K562 (cell line): ENCODE data around the gene ALK. TPM values are rescaled to one million over a fixed set of nuclear protein-coding genes. Genes with fewer than 3 reads are reported as not detected.

Source experiments
- ATAC-seq: fragments of 200-7000 bp; cut with Tn5 transposase; 3 replicates; pipeline ENCODE4 v1.9.1; 2020; ENCODE audit warnings: moderate library complexity
- BruUV-seq: library from RNA; stranded (reverse); fragments of 400-500 nt; replicated peaks from 2 replicates; lab custom pipeline; 2021; lab: Mats Ljungman, UMichigan
- CTCF ChIA-PET: fragments of 300-600 bp; formaldehyde crosslinking; extraction: SDS; loops from one replicate; lab custom pipeline; 2021; ENCODE audit warnings: low intra/inter-chr PET ratio; lab: Yijun Ruan, JAX
- POLR2A ChIA-PET: fragments of 300-600, 350-650 bp; sonication (Branson Sonifier 250); formaldehyde crosslinking; extraction: SDS; loops from one replicate; lab custom pipeline; 2021; ENCODE audit warnings: antibody characterized with exemption, inconsistent platforms; lab: Yijun Ruan, JAX
- DNase-seq, 4 experiments: peaks; one replicate each; pipeline versions ENCODE4 v3.0.0 to v3.0.0-alpha.2; 2011 to 2018; ENCODE audit warnings: low spot score in 3 of 4, mixed read lengths in 3 of 4; ENCODE audit errors: extremely low read depth in 1 of 4
- FAIRE-seq: peaks from 2 replicates; lab custom pipeline; 2011; peaks lifted over from hg19 to GRCh38; lab: Jason Lieb, UNC
- H2AFZ ChIP-seq: 2 replicates; pipeline ENCODE4 v1.6.0; 2011; ENCODE audit warnings: low read depth, low read length, control low read depth, inconsistent platforms
- H3K27ac ChIP-seq: fragments of 200-600 bp; 3 replicates; pipeline ENCODE4 v1.8.0; 2011; ENCODE audit warnings: low read depth, mild to moderate bottlenecking, control low read depth, inconsistent platforms, low read length, moderate library complexity, mixed read lengths; ENCODE audit errors: extremely low read depth
- H3K27me3 ChIP-seq, 2 experiments: fragments of 300-600 bp in 1 of 2; 2 replicates in 1 of 2; 3 replicates in 1 of 2; pipeline versions ENCODE4 v1.6.0 to v1.8.0; 2011; ENCODE audit warnings: inconsistent platforms in 2 of 2, low read length in 2 of 2, mild to moderate bottlenecking in 1 of 2, mixed read lengths in 1 of 2, moderate library complexity in 1 of 2; ENCODE audit not compliant: control insufficient read depth in 2 of 2, insufficient read depth in 2 of 2
- H3K36me3 ChIP-seq: fragments of 300-600 bp; 3 replicates; pipeline ENCODE4 v1.8.0; 2011; ENCODE audit warnings: mild to moderate bottlenecking, low read length, inconsistent platforms; ENCODE audit not compliant: control insufficient read depth, insufficient read depth
- H3K4me1 ChIP-seq, 2 experiments: fragments of 200-600 bp in 1 of 2; replicated peaks in 1 of 2; 2 replicates in 1 of 2; 3 replicates in 1 of 2; pipeline versions ENCODE4 v1.5.1 to v1.8.0; 2011; ENCODE audit warnings: inconsistent platforms in 2 of 2, low read length in 2 of 2, mild to moderate bottlenecking in 1 of 2, mixed read lengths in 1 of 2, moderate library complexity in 1 of 2; ENCODE audit not compliant: control insufficient read depth in 2 of 2, insufficient read depth in 2 of 2
- H3K4me2 ChIP-seq: 2 replicates; pipeline ENCODE4 v1.6.1; 2011; ENCODE audit warnings: low read length, control low read depth, inconsistent platforms, mixed read lengths; ENCODE audit not compliant: insufficient read depth
- H3K4me3 ChIP-seq: fragments of 200-600 bp; sonication (generic), shearing (Covaris generic); 2 replicates; pipeline ENCODE4 v1.5.1; 2016; ENCODE audit warnings: control low read depth, inconsistent platforms
- H3K79me2 ChIP-seq: fragments of 200-600 bp; 3 replicates; pipeline ENCODE4 v1.8.0; 2011; ENCODE audit warnings: low read length, inconsistent platforms; ENCODE audit not compliant: control insufficient read depth, insufficient read depth
- H3K9ac ChIP-seq, 2 experiments: 2 replicates each; pipeline versions ENCODE4 v1.6.0 to v1.6.1; 2011; ENCODE audit warnings: low read depth in 2 of 2, low read length in 2 of 2, control low read depth in 1 of 2, inconsistent platforms in 1 of 2, mild to moderate bottlenecking in 1 of 2, mixed read lengths in 1 of 2; ENCODE audit not compliant: insufficient read depth in 1 of 2
- H3K9me1 ChIP-seq: one replicate; pipeline ENCODE4 v1.6.0; 2011; ENCODE audit warnings: inconsistent platforms, mild to moderate bottlenecking, low read length, moderate library complexity; ENCODE audit not compliant: control insufficient read depth, insufficient read depth
- H3K9me3 ChIP-seq: replicated peaks from 2 replicates; pipeline ENCODE4 v1.5.1; 2011; ENCODE audit warnings: low read depth, low read length, inconsistent platforms; ENCODE audit not compliant: control insufficient read depth, insufficient read depth
- H4K20me1 ChIP-seq: replicated peaks from 2 replicates; pipeline ENCODE4 v1.6.1; 2011; ENCODE audit warnings: low read length, inconsistent platforms, mixed read lengths; ENCODE audit not compliant: control insufficient read depth, insufficient read depth
- ARID3B ChIP-seq: fragments of 250-450 bp; sonication (Bioruptor Pico); IDR thresholded peaks from 2 replicates; pipeline ENCODE4 v1.4.0; 2020; ENCODE audit warnings: borderline replicate concordance
- BRD4 ChIP-seq: fragments of 200-600 bp; sonication (generic); IDR thresholded peaks from 2 replicates; pipeline ENCODE4 v1.6.1; 2017; ENCODE audit warnings: inconsistent platforms
- FOSL1 ChIP-seq: fragments of 200-800 bp; sonication (Bioruptor generic); conservative IDR thresholded peaks from 2 replicates; pipeline ENCODE4 v1.6.1; 2016; ENCODE audit warnings: missing genetic modification characterization, missing compliant biosample characterization
- LARP7 ChIP-seq: fragments of 450-650 bp; IDR thresholded peaks from 2 replicates; pipeline ENCODE4 v1.6.1; 2016
- POLR2H ChIP-seq: IDR thresholded peaks from 2 replicates; pipeline ENCODE4 v1.6.1; 2016; ENCODE audit warnings: missing genetic modification characterization, low read depth, mild to moderate bottlenecking, control low read depth, missing compliant biosample characterization, moderate library complexity
- PREB ChIP-seq: sonication (generic); formaldehyde crosslinking; IDR thresholded peaks from 2 replicates; pipeline ENCODE4 v1.8.1; 2023; ENCODE audit warnings: mild to moderate bottlenecking, missing genetic modification reagents
- SPI1 ChIP-seq: IDR thresholded peaks from 2 replicates; pipeline ENCODE4 v1.6.1; 2011; ENCODE audit warnings: low read depth, low read length, control low read depth, borderline replicate concordance
- TCF3 ChIP-seq: sonication (generic); formaldehyde crosslinking; IDR thresholded peaks from 2 replicates; pipeline ENCODE4 v1.4.0; 2020; ENCODE audit warnings: mild to moderate bottlenecking, missing genetic modification reagents
- TCFL5 ChIP-seq: fragments of 250-450 bp; sonication (Bioruptor Pico); conservative IDR thresholded peaks from 2 replicates; pipeline ENCODE4 v1.6.1; 2021; ENCODE audit warnings: mild to moderate bottlenecking, moderate library complexity, matching md5 sums
- ZNF239 ChIP-seq: fragments of 250-450 bp; sonication (Bioruptor Pico); IDR thresholded peaks from 2 replicates; pipeline ENCODE4 v1.4.0; 2020; ENCODE audit warnings: mild to moderate bottlenecking
- WGBS: fragments of 100-300 bp; shearing (Covaris generic); methylation state at CpG from one replicate; pipeline ENCODE4 v1.1.6; 2016; ENCODE audit warnings: low coverage, mixed read lengths; ENCODE audit not compliant: insufficient coverage; ENCODE audit errors: missing lambda C conversion rate; 5-methylcytosine and 5-hydroxymethylcytosine counted together
- in situ Hi-C: fragments of 300-500 bp; cut with MboI; formaldehyde crosslinking; loops from 4 replicates; pipeline ENCODE4 v1.15.0; 2018; ENCODE audit warnings: inconsistent platforms, mixed read lengths
- intact Hi-C: fragments of 100-400 bp; cut with micrococcal nuclease; formaldehyde crosslinking; loops from 2 replicates; pipeline ENCODE4 v1.14.2; 2022
- polyA plus RNA-seq, 8 experiments: library from polyadenylated mRNA; depleted of rRNA in 4 of 8; stranded (reverse) in 5 of 8; unstranded in 3 of 8; fragments of >200 nt; fragmentation: Nextera tagmentation in 2 of 8; fragmentation: Illumina TruSeq in 1 of 8; extraction: Ambion mirVana in 2 of 8; extraction: Trizol in 1 of 8; gene quantifications; 2 replicates each; pipeline versions ENCODE4 v1.2.1 to v1.2.3, GENCODE V29; 2011 to 2014; ENCODE audit warnings: inconsistent platforms in 1 of 8, missing spikeins in 1 of 8
- total RNA-seq, 7 experiments: library from RNA; depleted of rRNA in 6 of 7; stranded (reverse); fragments of >200 nt in 6 of 7; fragmentation: Illumina TruSeq in 2 of 7; extraction: Trizol in 2 of 7; gene quantifications; 2 replicates each; pipeline versions ENCODE4 v1.2.1 to v1.2.3, GENCODE V29; 2011 to 2021; ENCODE audit warnings: low replicate concordance in 1 of 7

Gene ALK
- total and polyA plus RNA-seq, 9 of the 15 experiments (the other 6 are each of a cell fraction or from before 2014, with no cell fraction given), result not detected

GRCh38 chr2:29147963-29148362, 773.4 kb downstream of the ALK start:
- no peak for FAIRE-seq
- Histone ChIP-seq H3K36me3 (no peaks in the 10 kb centered on the region), H3K79me2 (no peaks in the 10 kb centered on the region), H3K4me1 (no peaks in the 10 kb centered on the region), H3K9me1 (no peaks in the 10 kb centered on the region), H4K20me1 (no peaks in the 10 kb centered on the region; the same call in 1 of the 2 replicates), H3K4me3 (no peak overlapping the region), H2AFZ (no peak overlapping the region), H3K27ac (no peak overlapping the region), H3K4me2 (no peak overlapping the region), H3K9ac (no peak overlapping the region), H3K27me3 (peaks cover 0 to 3% of the 10 kb centered on the region in 2 experiments; a peak in 2 of 5 replicates), H3K9me3 (no peaks in the 10 kb centered on the region)
- no peak for DNase-seq
- TF ChIP-seq PREB (no peak), FOSL1 (tag) (no peak), LARP7 (no peak), TCFL5 (CRISPR knock-in tag) (no peak), ZNF239 (CRISPR knock-in tag) (no peak), SPI1 (no peak), TCF3 (no peak), ARID3B (no peak), BRD4 (no peak), POLR2H (tag) (no peak)
- in situ Hi-C loops, result no loop called here
- POLR2A ChIA-PET, result interaction anchor here (0.5 kb wide), 1 partner anchor 311 kb away, joined by 3 read pairs; no protein-coding TSS in a partner anchor
- no peak for ATAC-seq
- intact Hi-C loops, result no loop called here
- no TSS peak for BruUV-seq
- CTCF ChIA-PET, result no interaction called here
- WGBS, result 0% methylated on average over 3 of the region's 3 CpGs
